ENCODE data around the gene NT5M. TPM values are rescaled to one million over a fixed set of nuclear protein-coding genes. Genes with fewer than 3 reads are reported as not detected.

Gene NT5M
- total and polyA plus RNA-seq, 10 donors, result 1.2 to 3.6 (median 2.6) TPM

DNA sequence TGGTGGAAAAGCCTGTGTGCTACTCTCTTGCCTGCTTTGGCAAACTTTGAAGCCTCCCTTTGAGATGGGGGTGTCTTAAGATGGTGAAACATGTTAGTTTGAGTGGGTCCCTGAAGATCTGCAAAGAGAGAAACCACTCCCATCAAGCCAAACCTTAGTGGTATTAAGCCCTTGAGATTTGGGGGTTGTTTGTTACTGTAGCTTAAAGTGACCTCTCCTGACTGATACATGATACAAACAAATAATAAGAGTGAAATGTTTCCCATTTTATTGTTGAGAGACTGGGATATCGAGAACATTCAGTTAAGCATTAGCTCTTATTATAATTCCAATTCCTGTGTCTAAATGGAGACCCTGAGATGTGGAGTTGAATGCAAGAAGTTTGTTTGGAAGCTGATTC lies 63.1 kb downstream of the NT5M start:
- Histone ChIP-seq H3K4me1 (peaks cover 0 to 21% (median 11%) of the 10 kb centered on the region in 6 donors), H3K36me3 (no peaks in the 10 kb centered on the region), H3K27ac (peak overlapping the region in 4 of 8 donors; percentile 33 to 73 (median 62)), H3K4me3 (no peak overlapping the region), H3K9me3 (peaks cover 0 to 6% (median 0%) of the 10 kb centered on the region in 8 donors), H3K27me3 (replicated peaks in 1 of 7) (no peaks in the 10 kb centered on the region)
- 94 to 100% (median 96%) methylated on average over 1 of the region's 1 CpG for WGBS, 5 donors
- no peak for DNase-seq
- no peak for TF ChIP-seq POLR2A (IDR thresholded peaks at IDR 0.05)
- no peak for TF ChIP-seq POLR2AphosphoS5 (IDR thresholded peaks at IDR 0.05)
- TF ChIP-seq, protein P1, sequence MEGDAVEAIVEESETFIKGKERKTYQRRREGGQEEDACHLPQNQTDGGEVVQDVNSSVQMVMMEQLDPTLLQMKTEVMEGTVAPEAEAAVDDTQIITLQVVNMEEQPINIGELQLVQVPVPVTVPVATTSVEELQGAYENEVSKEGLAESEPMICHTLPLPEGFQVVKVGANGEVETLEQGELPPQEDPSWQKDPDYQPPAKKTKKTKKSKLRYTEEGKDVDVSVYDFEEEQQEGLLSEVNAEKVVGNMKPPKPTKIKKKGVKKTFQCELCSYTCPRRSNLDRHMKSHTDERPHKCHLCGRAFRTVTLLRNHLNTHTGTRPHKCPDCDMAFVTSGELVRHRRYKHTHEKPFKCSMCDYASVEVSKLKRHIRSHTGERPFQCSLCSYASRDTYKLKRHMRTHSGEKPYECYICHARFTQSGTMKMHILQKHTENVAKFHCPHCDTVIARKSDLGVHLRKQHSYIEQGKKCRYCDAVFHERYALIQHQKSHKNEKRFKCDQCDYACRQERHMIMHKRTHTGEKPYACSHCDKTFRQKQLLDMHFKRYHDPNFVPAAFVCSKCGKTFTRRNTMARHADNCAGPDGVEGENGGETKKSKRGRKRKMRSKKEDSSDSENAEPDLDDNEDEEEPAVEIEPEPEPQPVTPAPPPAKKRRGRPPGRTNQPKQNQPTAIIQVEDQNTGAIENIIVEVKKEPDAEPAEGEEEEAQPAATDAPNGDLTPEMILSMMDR (IDR thresholded peaks at IDR 0.05 in 8 of 11, conservative IDR thresholded peaks at IDR 0.05 in 3 of 11), result no peak
- intact Hi-C loops (cut with DNase I; ENCODE audit: low total_unique reads), result no loop called here

DNA sequence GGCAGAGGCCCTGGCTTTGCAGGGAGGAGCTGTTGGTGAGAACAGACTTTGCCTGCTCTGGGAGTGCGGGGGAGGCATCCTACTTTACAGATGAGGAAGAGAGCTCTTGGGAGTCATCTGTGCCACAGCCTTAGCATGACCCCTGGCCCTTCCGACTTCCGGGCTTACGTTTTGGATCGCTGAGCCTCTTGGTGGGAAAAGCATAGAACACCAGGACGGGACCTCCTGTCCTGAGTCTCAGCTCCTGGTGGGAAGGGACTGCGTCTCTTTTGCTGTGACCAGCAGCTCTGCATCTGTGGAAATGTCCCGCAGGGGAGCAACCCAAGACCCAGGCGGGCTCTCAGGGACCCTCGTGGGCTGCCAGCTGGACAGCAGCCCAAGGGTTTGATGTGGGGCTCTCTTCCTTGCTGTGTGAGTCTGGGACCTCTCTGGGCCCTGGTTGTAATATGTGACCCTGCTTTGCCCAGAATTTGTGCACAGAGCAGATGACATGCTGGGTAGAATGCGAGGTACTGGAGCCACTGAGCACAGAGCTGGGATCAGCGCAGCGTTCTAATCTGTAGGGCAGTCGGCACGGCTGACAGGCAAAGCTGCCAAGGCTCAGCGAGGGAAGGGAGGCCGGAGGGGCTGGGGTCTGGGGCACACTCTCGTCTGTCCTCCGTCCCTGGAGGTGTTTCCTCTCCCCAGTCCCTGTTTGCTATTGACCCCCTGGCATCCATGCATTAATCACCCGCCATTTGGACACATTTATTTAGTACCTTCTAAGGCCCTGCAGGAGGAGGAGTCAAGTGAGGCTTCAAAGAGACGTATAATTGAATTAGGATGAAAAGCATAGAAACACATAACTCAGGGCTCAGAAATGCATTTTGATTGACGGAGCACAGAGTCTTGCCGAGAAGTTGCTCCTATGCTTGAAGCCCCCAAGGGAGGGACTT lies 64.0 kb downstream of the NT5M start:
- Histone ChIP-seq H3K27me3 (replicated peaks in 1 of 7) (no peaks in the 10 kb centered on the region), H3K36me3 (no peaks in the 10 kb centered on the region), H3K4me3 (no peak overlapping the region), H3K27ac (peak overlapping the region in 7 of 8 donors; percentile 17 to 75 (median 69)), H3K4me1 (peaks cover 0 to 20% (median 11%) of the 10 kb centered on the region in 6 donors), H3K9me3 (peaks cover 0 to 6% (median 0%) of the 10 kb centered on the region in 8 donors)
- 78 to 86% (median 81%) methylated on average over 19 to 23 of the region's 23 CpGs for WGBS, 5 donors
- peak; percentile 47 to 73 (median 70) for TF ChIP-seq POLR2AphosphoS5 (IDR thresholded peaks at IDR 0.05)
- TF ChIP-seq, protein P1 (IDR thresholded peaks at IDR 0.05 in 8 of 11, conservative IDR thresholded peaks at IDR 0.05 in 3 of 11), result no peak
- intact Hi-C loops (cut with DNase I; ENCODE audit: low total_unique reads), result no loop called here
- DNase-seq, result peak; percentile 74

DNA sequence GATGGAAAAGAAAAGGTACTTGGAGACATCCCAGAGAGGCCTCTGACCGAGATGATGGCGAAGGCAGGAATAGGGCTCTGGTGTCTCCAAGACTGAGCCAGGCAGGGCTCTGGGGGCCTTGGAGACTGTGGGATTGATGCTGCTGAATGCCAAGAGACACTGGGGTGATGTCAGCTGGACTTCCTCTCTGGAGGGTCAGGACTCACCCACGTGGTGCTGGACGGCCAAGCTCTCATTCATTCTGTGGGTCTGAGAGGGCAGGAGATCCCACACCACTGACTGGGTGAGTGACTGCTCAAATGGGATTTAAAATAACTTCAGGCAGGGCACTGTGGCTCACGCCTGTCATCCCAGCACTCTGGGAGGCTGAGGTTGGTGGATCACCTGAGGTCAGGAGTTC lies 64.8 kb downstream of the NT5M start:
- Histone ChIP-seq H3K4me3 (no peak overlapping the region), H3K4me1 (peaks cover 0 to 17% (median 11%) of the 10 kb centered on the region in 6 donors), H3K36me3 (no peaks in the 10 kb centered on the region), H3K27ac (peak overlapping the region in 4 of 8 donors; percentile 69 to 75 (median 72)), H3K27me3 (replicated peaks in 1 of 7) (no peaks in the 10 kb centered on the region), H3K9me3 (peaks cover 0 to 6% (median 0%) of the 10 kb centered on the region in 8 donors)
- WGBS, 5 donors, result 72 to 86% (median 73%) methylated on average over 5 of the region's 5 CpGs
- TF ChIP-seq, protein P1 (IDR thresholded peaks at IDR 0.05 in 8 of 11, conservative IDR thresholded peaks at IDR 0.05 in 3 of 11), result no peak
- peak in 1 of 3 donors; percentile 10 for TF ChIP-seq POLR2AphosphoS5 (IDR thresholded peaks at IDR 0.05)
- intact Hi-C loops (cut with DNase I; ENCODE audit: low total_unique reads), result no loop called here
- DNase-seq, result peak; percentile 30

DNA sequence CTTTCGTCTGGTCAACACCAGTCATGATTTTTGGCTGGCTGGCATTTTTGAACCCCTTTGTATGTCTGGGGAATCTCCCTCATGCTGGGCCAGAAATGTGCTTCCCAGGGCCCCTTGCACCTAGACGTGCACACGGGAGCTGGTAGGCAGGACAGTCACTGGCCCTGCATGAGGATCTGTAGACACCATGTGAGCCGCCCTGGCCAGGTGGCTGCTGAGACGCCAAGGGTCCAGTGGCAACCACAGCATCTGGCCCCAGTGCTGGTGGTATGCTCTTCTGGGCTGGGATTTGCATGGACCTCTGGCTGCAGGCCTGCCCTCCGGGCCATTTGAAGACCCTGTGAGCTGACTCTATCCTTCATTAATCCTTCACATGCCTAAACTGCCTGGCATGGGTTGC lies 67.5 kb downstream of the NT5M start:
- DNase-seq, result peak; percentile 39
- 81 to 98% (median 96%) methylated on average over 4 to 6 of the region's 6 CpGs for WGBS, 5 donors
- no peak overlapping the region for H3K27ac ChIP-seq
- H3K9me3 ChIP-seq, result peaks cover 0 to 5% (median 0%) of the 10 kb centered on the region in 8 donors
- intact Hi-C loops (cut with DNase I; ENCODE audit: low total_unique reads), result no loop called here
- H3K27me3 ChIP-seq (replicated peaks in 1 of 7), result no peaks in the 10 kb centered on the region
- no peak overlapping the region for H3K4me3 ChIP-seq
- H3K4me1 ChIP-seq, result no peaks in the 10 kb centered on the region
- H3K36me3 ChIP-seq, result no peaks in the 10 kb centered on the region
- TF ChIP-seq POLR2AphosphoS5 (IDR thresholded peaks at IDR 0.05), result no peak
- TF ChIP-seq, protein P1 (IDR thresholded peaks at IDR 0.05 in 8 of 11, conservative IDR thresholded peaks at IDR 0.05 in 3 of 11), result no peak
- TF ChIP-seq POLR2A (IDR thresholded peaks at IDR 0.05), result no peak

All from spleen (tissue), 11 donors.